ENCODE measurements around the gene NINL.
"Not testable (repeated sequence)": the region's sequence is repeated elsewhere in the genome, so short reads cannot be mapped to it uniquely, and the experiment has no call there.

NINL gene

DNA sequence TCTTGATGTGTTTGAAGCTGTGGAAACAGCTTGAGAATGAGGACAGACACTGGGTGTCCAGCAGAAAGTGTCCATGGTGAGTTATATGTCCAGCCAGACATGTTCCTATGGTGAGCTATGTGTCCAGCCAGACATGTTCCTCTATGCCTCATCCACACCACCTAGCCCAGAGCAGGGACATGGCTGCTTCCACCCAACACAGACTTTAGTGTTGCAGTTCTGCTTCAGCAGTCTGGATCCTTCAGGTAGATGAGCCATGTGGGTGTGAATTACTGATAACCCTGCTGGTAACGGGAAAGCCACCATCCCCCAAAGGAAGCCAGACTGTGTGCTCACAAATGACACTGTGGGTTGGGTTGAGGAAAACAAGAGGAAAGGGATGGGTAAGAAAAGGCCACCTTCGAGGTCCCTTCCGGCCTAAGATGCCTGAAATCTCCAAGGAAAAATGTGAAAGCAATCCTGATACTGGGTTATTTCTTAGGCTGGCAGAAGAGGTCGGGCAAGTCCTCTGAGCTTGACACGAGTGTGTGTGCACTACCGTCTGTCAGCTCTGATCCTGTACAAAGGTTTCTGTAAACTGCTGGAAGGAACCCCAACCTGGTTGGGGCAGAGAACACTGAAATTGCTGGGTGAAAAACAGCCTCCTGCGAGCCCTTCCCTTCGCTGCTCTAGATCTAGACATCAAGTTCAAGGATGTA, 77.8 kb downstream of the NINL start:
- Histone ChIP-seq H3K36me3 (peaks cover 88% of the 10 kb centered on the region), H3K9me3 (ENCODE audit: severe bottlenecking) (no peaks in the 10 kb centered on the region), H3K4me3 (ENCODE audit: low read depth, low read length) (no peak overlapping the region), H3K27ac (no peak overlapping the region), H3K27me3 (ENCODE audit: insufficient read depth, low read depth, severe bottlenecking) (no peaks in the 10 kb centered on the region)
- no peak for DNase-seq
- TF ChIP-seq, protein P1, sequence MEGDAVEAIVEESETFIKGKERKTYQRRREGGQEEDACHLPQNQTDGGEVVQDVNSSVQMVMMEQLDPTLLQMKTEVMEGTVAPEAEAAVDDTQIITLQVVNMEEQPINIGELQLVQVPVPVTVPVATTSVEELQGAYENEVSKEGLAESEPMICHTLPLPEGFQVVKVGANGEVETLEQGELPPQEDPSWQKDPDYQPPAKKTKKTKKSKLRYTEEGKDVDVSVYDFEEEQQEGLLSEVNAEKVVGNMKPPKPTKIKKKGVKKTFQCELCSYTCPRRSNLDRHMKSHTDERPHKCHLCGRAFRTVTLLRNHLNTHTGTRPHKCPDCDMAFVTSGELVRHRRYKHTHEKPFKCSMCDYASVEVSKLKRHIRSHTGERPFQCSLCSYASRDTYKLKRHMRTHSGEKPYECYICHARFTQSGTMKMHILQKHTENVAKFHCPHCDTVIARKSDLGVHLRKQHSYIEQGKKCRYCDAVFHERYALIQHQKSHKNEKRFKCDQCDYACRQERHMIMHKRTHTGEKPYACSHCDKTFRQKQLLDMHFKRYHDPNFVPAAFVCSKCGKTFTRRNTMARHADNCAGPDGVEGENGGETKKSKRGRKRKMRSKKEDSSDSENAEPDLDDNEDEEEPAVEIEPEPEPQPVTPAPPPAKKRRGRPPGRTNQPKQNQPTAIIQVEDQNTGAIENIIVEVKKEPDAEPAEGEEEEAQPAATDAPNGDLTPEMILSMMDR (IDR thresholded peaks at IDR 0.05; ENCODE audit: low read depth, low read length): no peak

DNA sequence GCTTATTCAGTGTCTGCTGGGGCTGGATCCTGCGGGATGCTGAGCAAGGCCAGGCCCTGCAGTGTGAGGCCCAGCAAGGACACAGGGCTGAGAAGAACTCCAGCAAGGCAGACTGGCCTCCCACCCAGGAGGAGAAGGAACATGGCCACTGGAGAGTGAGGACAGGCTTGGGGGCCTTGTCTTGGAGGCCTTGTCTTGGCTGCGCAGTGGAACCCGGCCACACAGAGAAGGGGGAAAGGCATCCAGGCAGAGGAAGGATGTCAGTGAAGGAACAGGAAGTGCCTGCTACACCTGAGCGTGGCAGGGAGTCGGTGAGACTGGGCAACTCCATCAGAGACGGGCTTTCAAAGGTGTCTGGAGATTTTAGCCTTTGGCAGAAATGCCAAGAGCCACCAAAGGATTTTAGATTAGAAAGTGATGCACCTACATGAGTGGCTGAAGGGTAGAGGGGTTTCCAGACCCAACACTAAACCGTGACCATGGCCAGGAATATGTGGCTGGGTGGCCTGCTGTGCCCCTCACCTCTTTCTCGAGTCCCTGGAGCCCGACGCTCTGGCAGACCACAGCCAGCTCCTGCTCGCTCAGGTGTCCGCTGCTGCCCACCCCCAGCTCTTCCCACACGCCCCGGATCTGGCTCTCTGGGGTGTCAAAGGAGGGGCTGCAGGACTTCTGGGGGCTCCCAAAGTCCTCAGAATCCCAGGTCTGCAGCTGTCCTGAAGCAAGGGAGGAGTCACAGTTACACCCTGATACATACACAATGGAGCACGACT, 80.8 kb downstream of the NINL start:
- Histone ChIP-seq H3K9me3 (ENCODE audit: severe bottlenecking) (no peaks in the 10 kb centered on the region), H3K27ac (no peak overlapping the region), H3K36me3 (peaks cover 78% of the 10 kb centered on the region), H3K27me3 (ENCODE audit: insufficient read depth, low read depth, severe bottlenecking) (no peaks in the 10 kb centered on the region), H3K4me3 (ENCODE audit: low read depth, low read length) (no peak overlapping the region)
- no peak for DNase-seq
- TF ChIP-seq, protein P1 (IDR thresholded peaks at IDR 0.05; ENCODE audit: low read depth, low read length): no peak

DNA sequence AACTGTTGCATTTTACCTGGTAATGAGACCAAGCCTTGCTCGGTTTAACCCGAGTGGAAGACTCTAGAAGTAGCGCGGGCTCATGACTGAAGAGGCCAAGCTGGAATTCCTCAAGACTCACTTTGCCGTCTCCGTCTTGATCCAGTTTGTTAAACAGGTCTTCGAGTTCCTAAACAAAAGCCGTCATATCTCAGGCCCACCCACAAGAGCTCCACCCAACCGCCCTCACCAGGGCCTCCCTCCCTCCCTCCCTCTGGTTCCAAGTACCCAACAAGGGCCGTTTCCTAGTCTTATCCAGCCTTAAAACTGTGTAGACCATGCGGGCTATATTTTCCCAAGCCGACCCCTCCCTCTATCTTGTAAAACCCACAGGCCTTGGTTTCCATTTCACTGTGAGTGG, 81.4 kb downstream of the NINL start:
- Histone ChIP-seq H3K27ac (no peak overlapping the region), H3K36me3 (peaks cover 76% of the 10 kb centered on the region), H3K9me3 (ENCODE audit: severe bottlenecking) (no peaks in the 10 kb centered on the region), H3K27me3 (ENCODE audit: insufficient read depth, low read depth, severe bottlenecking) (no peaks in the 10 kb centered on the region), H3K4me3 (ENCODE audit: low read depth, low read length) (no peak overlapping the region)
- TF ChIP-seq, protein P1 (IDR thresholded peaks at IDR 0.05; ENCODE audit: low read depth, low read length): no peak
- DNase-seq: no peak

DNA sequence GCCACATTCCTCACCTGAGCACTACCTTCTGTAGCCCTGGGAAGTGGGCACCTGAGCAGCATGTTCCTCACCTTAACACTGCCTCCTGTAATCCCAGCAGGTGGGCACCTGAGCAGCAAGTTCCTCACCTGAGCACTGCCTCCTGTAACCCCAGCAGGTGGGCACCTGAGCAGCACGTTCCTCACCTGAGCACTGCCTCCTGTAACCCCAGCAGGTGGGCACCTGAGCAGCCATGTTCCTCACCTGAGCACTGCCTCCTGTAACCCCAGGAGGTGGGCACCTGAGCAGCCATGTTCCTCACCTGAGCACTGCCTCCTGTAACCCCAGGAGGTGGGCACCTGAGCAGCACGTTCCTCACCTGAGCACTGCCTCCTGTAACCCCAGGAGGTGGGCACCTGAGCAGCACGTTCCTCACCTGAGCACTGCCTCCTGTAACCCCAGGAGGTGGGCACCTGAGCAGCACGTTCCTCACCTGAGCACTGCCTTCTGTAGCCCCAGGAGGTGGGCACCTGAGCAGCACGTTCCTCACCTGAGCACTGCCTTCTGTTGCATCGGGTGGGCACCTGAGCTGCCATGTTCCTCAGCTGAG, 82.2 kb downstream of the NINL start:
- not testable (repeated sequence) for H3K27ac ChIP-seq; H3K27me3 ChIP-seq (ENCODE audit: insufficient read depth, low read depth, severe bottlenecking); H3K4me3 ChIP-seq (ENCODE audit: low read depth, low read length); DNase-seq; H3K9me3 ChIP-seq (ENCODE audit: severe bottlenecking)
- H3K36me3 ChIP-seq: peaks cover 72% of the 10 kb centered on the region

DNA sequence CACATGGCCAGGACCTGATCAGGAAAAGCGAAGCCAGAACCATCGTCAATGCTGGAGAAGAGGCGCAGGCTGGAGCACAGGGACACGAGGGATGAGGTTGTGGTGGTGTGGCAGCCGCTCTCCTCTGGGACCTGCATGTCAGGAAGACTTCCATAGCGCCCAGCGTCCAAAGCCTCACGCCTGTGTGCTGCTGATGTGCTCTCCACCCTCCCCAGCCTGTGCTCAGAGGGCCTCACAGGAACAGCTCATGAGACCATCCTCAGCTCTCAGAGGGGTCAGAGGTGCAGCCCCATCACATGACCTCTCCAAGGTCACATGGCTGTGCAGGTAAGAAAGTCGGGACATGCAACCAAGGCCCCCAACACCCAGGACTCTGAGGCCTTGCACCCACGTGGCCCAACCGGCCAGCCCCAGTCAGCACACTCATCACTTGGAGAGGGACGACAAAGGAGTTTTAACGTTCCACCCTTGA, 84.4 kb downstream of the NINL start:
- no peak for DNase-seq
- TF ChIP-seq, protein P1 (IDR thresholded peaks at IDR 0.05; ENCODE audit: low read depth, low read length): no peak
- H3K36me3 ChIP-seq: peaks cover 64% of the 10 kb centered on the region

DNA sequence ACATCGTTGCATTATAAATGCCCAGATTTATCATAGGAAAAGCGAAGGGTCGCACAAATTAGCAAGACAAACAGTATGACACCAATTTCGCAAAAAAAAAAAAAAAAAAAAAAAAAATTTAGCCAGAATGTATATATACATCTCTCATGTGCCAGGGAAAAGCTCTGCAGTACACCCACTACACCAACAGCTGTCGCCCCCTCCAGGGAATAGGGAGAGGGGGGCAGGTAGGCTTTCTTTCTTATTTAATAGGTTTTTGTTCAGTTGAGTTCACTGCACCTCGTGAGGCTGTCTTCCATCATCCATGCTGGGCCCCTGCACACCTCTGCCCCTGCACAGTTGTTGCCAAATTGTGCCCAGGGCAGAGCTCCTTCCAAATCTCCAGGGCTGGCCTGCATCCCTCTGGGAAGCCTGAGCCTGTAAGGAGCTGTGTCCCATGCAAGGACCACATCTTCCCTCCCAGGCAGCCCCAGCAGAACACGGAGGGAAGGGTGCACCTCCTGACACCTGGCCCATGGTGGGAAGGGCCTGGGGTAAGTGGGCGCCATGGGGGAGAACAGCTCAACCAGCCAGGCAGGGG, 85.4 kb downstream of the NINL start:
- H3K9me3 ChIP-seq (ENCODE audit: severe bottlenecking): no peaks in the 10 kb centered on the region
- no peak overlapping the region for H3K27ac ChIP-seq
- TF ChIP-seq, protein P1 (IDR thresholded peaks at IDR 0.05; ENCODE audit: low read depth, low read length): no peak
- no peaks in the 10 kb centered on the region for H3K27me3 ChIP-seq (ENCODE audit: insufficient read depth, low read depth, severe bottlenecking)
- no peak for DNase-seq
- no peak overlapping the region for H3K4me3 ChIP-seq (ENCODE audit: low read depth, low read length)
- peaks cover 62% of the 10 kb centered on the region for H3K36me3 ChIP-seq

More for the DNA sequence above, 84.4 kb downstream of the NINL start:
- Histone ChIP-seq H3K27me3 (ENCODE audit: insufficient read depth, low read depth, severe bottlenecking) (no peaks in the 10 kb centered on the region), H3K27ac (no peak overlapping the region), H3K4me3 (ENCODE audit: low read depth, low read length) (no peak overlapping the region), H3K9me3 (ENCODE audit: severe bottlenecking) (no peaks in the 10 kb centered on the region)

Data from WERI-Rb-1 (cell line).